Astrocyte of the spinal cord (primary cell): ENCODE data around the gene RGS3.

Experiments
- DNase-seq: peaks from one replicate; pipeline ENCODE4 v3.0.0; 2011; ENCODE audit warnings: low read depth, low spot score
- H3K4me3 ChIP-seq: 2 replicates; pipeline ENCODE4 v1.5.1; 2011; ENCODE audit warnings: low read depth, mild to moderate bottlenecking, low read length, moderate library complexity
- CTCF ChIP-seq: IDR thresholded peaks from 2 replicates; pipeline ENCODE4 v1.5.1; 2012; ENCODE audit warnings: low read depth, mild to moderate bottlenecking, low read length, inconsistent platforms
- in situ Hi-C: cut with HindIII; loops from 2 replicates; pipeline ENCODE4 v1.10.0; 2017; ENCODE audit warnings: low sequenced_read_pairs

The RGS3 gene

GRCh38 chr9:113511856-113512761 lies 48.6 kb downstream of the RGS3 start:
- in situ Hi-C loops = no loop called here

GRCh38 chr9:113513111-113513510 lies 49.6 kb downstream of the RGS3 start:
- no peak for DNase-seq
- no peak overlapping the region for H3K4me3 ChIP-seq
- no peak for TF ChIP-seq CTCF
- in situ Hi-C loops = no loop called here

More at GRCh38 chr9:113511856-113512761, 48.6 kb downstream of the RGS3 start:
- no peak overlapping the region for H3K4me3 ChIP-seq
- DNase-seq = peak; percentile 40
- TF ChIP-seq CTCF = no peak

- TF ChIP-seq CTCF = no peak
- H3K4me3 ChIP-seq = no peak overlapping the region
- DNase-seq = no peak
- in situ Hi-C loops = no loop called here
Observed at GRCh38 chr9:113513536-113513935, 50.0 kb downstream of the RGS3 start.

- TF ChIP-seq CTCF = no peak
- in situ Hi-C loops = no loop called here
- no peak for DNase-seq
- no peak overlapping the region for H3K4me3 ChIP-seq
Observed at GRCh38 chr9:113514061-113514460, 50.5 kb downstream of the RGS3 start.

- no peak for TF ChIP-seq CTCF
- no peak for DNase-seq
- in situ Hi-C loops = no loop called here
- H3K4me3 ChIP-seq = no peak overlapping the region
Observed at GRCh38 chr9:113514748-113515147, 51.2 kb downstream of the RGS3 start.

GRCh38 chr9:113515862-113516261 lies 52.3 kb downstream of the RGS3 start:
- H3K4me3 ChIP-seq = no peak overlapping the region
- no peak for TF ChIP-seq CTCF
- DNase-seq = no peak
- in situ Hi-C loops = no loop called here
